Left ventricle myocardium inferior (tissue), 1 donor: Measurements from ENCODE around the gene TBXAS1. TPM values are rescaled to one million over a fixed set of nuclear protein-coding genes. Genes with fewer than 3 reads are reported as not detected.
A peak's percentile ranks its signal among the peaks of the same experiment; 100 is the strongest.

Experiments
- DNase-seq: peaks from one replicate; pipeline ENCODE4 v3.0.0-alpha.2; 2020
- H3K27ac ChIP-seq: fragments of 200-600 bp; replicated peaks from 2 replicates; pipeline ENCODE4 v1.8.0; 2021
- H3K27me3 ChIP-seq: fragments of 200-600 bp; 2 replicates; pipeline ENCODE4 v1.8.0; 2021; ENCODE audit warnings: low read depth
- H3K36me3 ChIP-seq: fragments of 200-600 bp; 2 replicates; pipeline ENCODE4 v1.8.0; 2021
- H3K4me1 ChIP-seq: fragments of 200-600 bp; 2 replicates; pipeline ENCODE4 v1.8.0; 2021
- H3K4me3 ChIP-seq: fragments of 200-600 bp; 2 replicates; pipeline ENCODE4 v1.8.0; 2021; ENCODE audit warnings: mild to moderate bottlenecking, moderate library complexity
- H3K9me3 ChIP-seq: fragments of 200-600 bp; replicated peaks from 2 replicates; pipeline ENCODE4 v1.8.0; 2021
- CTCF ChIP-seq: fragments of 200-600 bp; IDR thresholded peaks from 2 replicates; pipeline ENCODE4 v1.8.0; 2021; ENCODE audit warnings: antibody characterized with exemption, mild to moderate bottlenecking, borderline replicate concordance
- intact Hi-C: fragments of 100-400 bp; cut with micrococcal nuclease; formaldehyde crosslinking; loops from one replicate; pipeline ENCODE4 v1.11.0; 2022
- total RNA-seq: library from RNA; stranded (reverse); fragmentation: NEBNext Ultra II Directional; extraction: Animal tissue kit (Norgen Biotek cat#: 25700); gene quantifications from one replicate; pipeline ENCODE4 v1.2.1, GENCODE V29; 2021
- donor health status: DM: no; HTN: yes; CAD: no; lungs with severe emphysema.

Gene TBXAS1
- total RNA-seq, 1 donor from 2014 or later = 3.9 TPM

GRCh38 chr7:140000666-140001268, 171.7 kb downstream of the TBXAS1 start:
- no peaks in the 10 kb centered on the region for H3K36me3 ChIP-seq
- no peak overlapping the region for H3K4me3 ChIP-seq
- H3K27me3 ChIP-seq = no peaks in the 10 kb centered on the region
- no peaks in the 10 kb centered on the region for H3K9me3 ChIP-seq
- DNase-seq = no peak
- no peak overlapping the region for H3K27ac ChIP-seq
- intact Hi-C loops = loop anchor here (10.0 kb wide), 3 partner anchors 356 to 506 kb away; no protein-coding TSS in a partner anchor
- TF ChIP-seq CTCF = no peak
- H3K4me1 ChIP-seq = no peaks in the 10 kb centered on the region

GRCh38 chr7:140003913-140004382, 174.9 kb downstream of the TBXAS1 start:
- H3K36me3 ChIP-seq = no peaks in the 10 kb centered on the region
- no peaks in the 10 kb centered on the region for H3K4me1 ChIP-seq
- H3K9me3 ChIP-seq = no peaks in the 10 kb centered on the region
- no peaks in the 10 kb centered on the region for H3K27me3 ChIP-seq
- no peak for DNase-seq
- intact Hi-C loops = loop anchor here (10.0 kb wide), 3 partner anchors 359 to 509 kb away; no protein-coding TSS in a partner anchor
- no peak overlapping the region for H3K4me3 ChIP-seq
- peak; percentile 52 for TF ChIP-seq CTCF
- no peak overlapping the region for H3K27ac ChIP-seq

- H3K4me3 ChIP-seq = no peak overlapping the region
- H3K9me3 ChIP-seq = no peaks in the 10 kb centered on the region
- DNase-seq = no peak
- no peaks in the 10 kb centered on the region for H3K4me1 ChIP-seq
- no peak for TF ChIP-seq CTCF
- H3K27me3 ChIP-seq = no peaks in the 10 kb centered on the region
- no peak overlapping the region for H3K27ac ChIP-seq
- H3K36me3 ChIP-seq = no peaks in the 10 kb centered on the region
- intact Hi-C loops = loop anchor here (10.0 kb wide), 3 partner anchors 360 to 510 kb away; no protein-coding TSS in a partner anchor
These were observed 175.6 kb downstream of the TBXAS1 start for GRCh38 chr7:140004672-140005071.

- Histone ChIP-seq H3K36me3 (no peaks in the 10 kb centered on the region), H3K27ac (no peak overlapping the region), H3K27me3 (peaks cover 2% of the 10 kb centered on the region), H3K4me1 (no peaks in the 10 kb centered on the region), H3K4me3 (no peak overlapping the region), H3K9me3 (no peaks in the 10 kb centered on the region)
- TF ChIP-seq CTCF = no peak
- DNase-seq = no peak
- intact Hi-C loops = loop anchor here (10.0 kb wide), 3 partner anchors 361 to 511 kb away; no protein-coding TSS in a partner anchor
These were observed 176.3 kb downstream of the TBXAS1 start for GRCh38 chr7:140005341-140005740.

GRCh38 chr7:140005754-140006503, 176.9 kb downstream of the TBXAS1 start:
- peak; percentile 27 for TF ChIP-seq CTCF
- intact Hi-C loops = loop anchor here (10.0 kb wide), 3 partner anchors 361 to 511 kb away; no protein-coding TSS in a partner anchor
- Histone ChIP-seq H3K27ac (no peak overlapping the region), H3K27me3 (peaks cover 3% of the 10 kb centered on the region), H3K4me3 (no peak overlapping the region), H3K4me1 (no peaks in the 10 kb centered on the region), H3K9me3 (no peaks in the 10 kb centered on the region), H3K36me3 (no peaks in the 10 kb centered on the region)
- DNase-seq = no peak
